HG03342 (cell line): Measurements from ENCODE around the gene SOX6.
"Not testable (repeated sequence)": the region's sequence is repeated elsewhere in the genome, so short reads cannot be mapped to it uniquely, and the experiment has no call there.

ENCODE experiments used
- ATAC-seq: cut with Tn5 transposase; IDR thresholded peaks from one replicate; pipeline ENCODE4 v1.9.1; 2021; ENCODE audit warnings: mild to moderate bottlenecking, moderate library complexity; ENCODE audit not compliant: unreplicated experiment

The SOX6 gene

GRCh38 chr11:16059332-16059731, 297.0 kb downstream of the SOX6 start:
- no peak for ATAC-seq

DNA sequence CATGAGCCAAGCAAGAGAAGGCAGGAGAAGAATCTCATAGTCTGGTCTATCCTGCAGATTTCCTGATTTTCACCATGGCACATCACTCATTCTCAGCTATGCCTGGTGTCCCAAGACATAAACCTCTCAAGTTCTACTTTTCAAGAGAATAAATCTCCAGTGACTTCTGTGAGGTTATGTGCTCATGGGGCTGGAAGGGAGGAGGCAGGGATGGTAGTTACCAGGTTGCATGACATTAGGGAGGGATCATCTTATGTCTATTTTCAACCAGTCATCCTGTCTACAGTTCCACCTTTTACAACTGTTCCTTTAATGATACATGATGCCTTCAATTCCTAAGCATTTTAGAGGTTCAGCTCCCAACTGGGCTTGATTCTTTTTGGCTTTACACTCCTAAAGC, 297.7 kb downstream of the SOX6 start:
- no peak for ATAC-seq

DNA sequence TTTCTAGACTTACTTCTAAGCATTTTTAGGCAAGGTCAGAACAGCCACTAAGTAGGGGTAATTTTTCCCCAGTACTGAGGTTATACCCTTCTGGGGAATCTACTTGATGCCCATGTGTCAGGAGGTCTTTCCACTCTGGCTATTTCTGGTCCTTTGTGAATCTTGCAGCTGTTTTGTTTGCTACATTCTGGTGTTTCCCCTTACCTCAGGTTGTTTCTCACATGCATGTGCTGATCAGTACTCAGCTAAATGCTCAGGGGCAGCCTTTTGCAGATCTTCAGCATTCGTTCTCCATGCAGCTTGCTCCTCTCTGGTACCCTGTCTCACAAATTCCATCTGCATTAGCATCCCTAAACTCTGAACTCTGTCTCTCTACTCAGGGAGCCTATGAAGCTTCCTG, 303.6 kb downstream of the SOX6 start:
- ATAC-seq: no peak

DNA sequence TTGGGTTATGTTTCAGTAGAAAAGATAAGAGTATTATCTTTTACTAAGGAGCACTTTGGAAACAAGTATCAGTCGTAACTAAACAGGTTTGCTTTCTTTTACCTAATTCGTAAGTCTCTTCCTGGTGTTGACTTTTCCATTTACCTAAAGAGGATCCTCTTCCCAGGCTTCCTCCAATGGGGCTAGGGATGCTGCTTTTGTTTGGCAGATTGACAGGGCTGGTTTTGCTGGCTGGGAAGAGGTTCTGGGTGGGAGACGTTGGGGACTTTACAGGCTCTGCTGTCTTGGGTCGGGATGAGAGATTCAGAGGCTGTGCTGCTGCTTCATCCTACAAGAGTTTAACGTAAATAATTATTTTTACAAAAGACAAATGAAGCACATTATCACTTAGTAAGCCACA, 306.7 kb downstream of the SOX6 start:
- no peak for ATAC-seq

DNA sequence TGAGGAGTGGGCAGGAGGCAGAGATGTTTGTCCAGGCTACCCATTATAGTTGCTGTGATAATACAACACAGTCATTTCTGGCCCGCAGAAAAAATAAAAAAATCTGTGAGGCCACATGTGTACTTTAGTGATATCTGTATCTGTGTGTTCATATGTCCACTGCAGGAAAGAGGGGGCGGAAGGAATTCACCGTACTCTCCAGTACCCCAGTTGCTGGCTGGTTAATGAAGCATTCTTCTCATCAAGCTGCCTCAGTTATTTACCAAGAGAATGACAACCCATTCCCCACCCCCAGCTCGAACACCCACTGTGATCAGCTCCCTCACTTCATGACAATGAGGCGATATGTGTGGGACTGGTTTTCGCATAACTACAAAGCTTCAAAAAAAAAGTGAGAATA, 309.3 kb downstream of the SOX6 start:
- ATAC-seq: no peak

DNA sequence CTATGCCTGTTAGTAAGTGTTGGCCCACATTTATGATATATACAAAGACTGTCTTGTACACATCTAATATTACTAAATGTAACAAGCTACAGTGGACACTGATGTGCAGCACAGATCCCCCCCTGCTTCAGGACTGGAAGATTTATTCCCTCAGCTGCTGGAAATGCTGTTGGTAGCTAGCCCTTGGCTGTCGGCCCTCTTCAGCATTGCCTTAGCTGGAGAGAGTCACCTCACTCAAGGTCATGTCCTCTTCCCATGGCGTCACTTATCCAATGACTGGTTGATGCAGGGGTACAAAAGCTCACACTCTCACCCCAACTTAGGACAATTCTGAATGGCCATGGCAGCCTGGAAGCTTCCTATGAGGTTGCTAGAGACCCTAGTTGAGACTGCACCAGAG, 312.7 kb downstream of the SOX6 start:
- ATAC-seq: no peak

- no peak for ATAC-seq
Measured at GRCh38 chr11:16041207-16041606, 315.1 kb downstream of the SOX6 start.

DNA sequence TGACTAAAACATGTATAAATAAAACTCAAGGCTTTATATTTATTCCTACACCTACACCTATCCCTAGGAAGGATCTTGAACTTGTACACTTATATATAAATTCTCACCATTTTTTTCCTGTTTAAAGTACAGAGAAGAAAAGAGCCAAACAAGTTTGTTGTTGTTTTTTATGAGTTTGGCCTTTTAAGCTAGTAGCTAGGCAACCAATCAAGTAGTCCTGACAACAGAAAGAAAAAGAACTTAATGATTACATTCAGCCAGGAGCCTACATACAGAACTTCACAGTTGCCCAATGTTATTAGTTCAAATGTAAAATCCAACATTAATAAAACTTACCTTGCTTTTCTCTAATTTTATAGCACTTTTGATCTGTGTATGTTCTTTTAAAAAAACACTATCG, 316.2 kb downstream of the SOX6 start:
- ATAC-seq: no peak

DNA sequence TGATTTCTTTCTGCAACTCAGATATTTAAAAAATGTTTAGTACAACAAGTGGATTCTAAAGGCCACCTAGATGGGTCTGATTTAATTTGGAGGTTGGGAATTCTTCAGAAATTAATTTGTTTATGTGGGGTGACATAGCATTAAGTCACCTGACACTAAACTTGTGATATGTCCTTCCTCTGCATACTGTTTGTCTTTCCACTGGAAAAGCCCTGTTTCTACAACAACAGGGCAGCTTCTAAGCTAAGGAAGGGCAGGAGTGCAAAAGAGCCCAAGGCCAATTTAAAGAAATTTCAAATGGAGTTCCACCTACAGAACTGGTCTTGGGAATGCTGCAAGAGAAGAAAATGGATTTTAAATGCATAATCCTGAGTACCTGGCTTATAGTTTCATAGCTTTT, 319.2 kb downstream of the SOX6 start:
- no peak for ATAC-seq

GRCh38 chr11:16036218-16036617, 320.1 kb downstream of the SOX6 start:
- no peak for ATAC-seq

DNA sequence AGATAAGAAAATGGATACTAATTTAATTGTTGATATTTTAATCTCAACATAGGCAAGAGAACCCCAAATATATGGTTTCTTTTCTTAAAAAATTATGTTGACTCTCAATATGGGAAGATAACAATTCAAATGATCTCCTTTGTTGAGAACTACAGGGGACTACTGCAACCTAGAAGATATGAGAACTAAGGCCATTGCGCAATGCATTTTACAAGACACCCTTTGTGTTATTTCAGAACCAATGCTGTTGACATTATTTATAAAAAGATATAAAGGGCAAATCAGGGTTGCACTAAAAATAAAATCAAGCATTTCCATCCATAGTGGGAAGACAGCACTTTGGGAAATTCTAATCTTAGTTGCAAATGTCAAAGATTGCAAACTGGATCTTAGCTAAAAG, 322.3 kb downstream of the SOX6 start:
- no peak for ATAC-seq

- no peak for ATAC-seq
Measured at GRCh38 chr11:16032974-16033373, 323.4 kb downstream of the SOX6 start.

- ATAC-seq: no peak
Measured at GRCh38 chr11:16031210-16031609, 325.1 kb downstream of the SOX6 start.

DNA sequence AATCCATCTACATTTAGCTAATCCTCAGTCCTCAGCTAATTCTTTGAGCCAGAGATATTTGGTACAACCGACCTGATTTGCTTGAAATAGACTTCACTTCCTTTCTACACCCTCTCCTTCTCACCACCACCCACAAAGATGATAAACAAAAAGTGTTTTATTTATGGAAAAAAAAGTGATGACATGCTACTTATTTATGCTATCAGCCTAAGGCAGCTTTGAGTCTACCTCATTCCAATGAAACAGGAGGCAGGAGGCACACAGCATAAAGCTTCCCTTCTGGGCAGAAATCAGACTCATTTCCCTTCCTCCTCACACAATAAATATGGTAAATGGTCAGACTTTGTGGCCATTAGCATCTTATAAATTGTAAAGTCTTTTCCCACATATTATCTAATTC, 325.7 kb downstream of the SOX6 start:
- ATAC-seq: no peak

DNA sequence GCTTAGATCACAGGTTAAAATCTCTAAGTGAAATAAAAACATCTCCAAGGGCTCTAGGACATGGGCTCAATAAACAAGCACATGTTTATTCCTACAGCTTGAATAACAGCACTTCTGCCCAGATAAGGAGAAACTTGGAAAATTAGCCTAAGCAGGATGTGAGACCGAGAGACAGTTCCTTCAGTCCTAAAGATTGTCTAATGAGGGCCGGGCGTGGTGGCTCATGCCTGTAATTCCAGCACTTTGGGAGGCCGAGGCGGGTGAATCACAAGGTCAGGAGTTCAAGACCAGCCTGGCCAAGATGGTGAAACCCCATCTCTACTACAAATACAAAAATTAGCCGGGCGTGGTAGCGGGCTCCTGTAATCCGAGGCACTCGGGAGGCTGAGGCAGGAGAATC, 327.2 kb downstream of the SOX6 start:
- ATAC-seq: not testable (repeated sequence)

- ATAC-seq: no peak
Measured at GRCh38 chr11:16028419-16028818, 327.9 kb downstream of the SOX6 start.

- ATAC-seq: no peak
Measured at GRCh38 chr11:16027621-16028020, 328.7 kb downstream of the SOX6 start.

DNA sequence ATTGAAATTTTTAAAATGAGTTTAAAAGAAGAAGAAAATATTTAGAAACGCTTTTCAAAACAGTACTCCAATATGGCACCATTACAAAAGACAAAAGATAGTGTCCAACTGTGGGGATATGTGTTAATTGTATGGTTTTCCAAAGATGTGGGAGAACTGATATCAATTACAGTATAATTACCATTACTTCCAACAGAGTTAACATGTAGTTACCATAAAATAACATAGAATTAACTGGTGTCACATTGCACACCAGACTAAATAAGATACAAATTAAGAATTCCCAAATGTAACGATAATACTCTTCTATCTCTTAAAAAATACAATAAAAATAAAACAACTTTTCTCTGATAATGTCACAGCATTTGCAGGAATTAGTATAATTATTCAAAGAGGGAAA, 329.5 kb downstream of the SOX6 start:
- no peak for ATAC-seq

DNA sequence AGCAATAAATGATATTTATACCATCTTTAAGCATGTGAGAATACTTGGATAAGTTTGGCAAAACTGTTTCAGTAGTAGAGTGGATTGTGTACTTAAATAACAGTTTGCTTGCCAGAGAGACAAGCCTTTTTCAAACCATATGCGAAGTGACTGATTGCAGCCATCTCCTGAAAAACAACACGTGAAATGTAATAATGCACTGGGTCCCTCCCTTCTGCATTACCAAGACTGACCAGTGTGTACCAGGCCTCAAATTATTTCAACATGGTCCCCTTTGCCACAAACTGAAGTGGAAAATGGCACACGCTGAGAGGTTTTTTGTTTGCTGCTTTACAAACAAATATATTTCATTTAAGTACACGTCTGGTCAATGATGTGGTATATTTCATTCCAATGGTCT, 337.4 kb downstream of the SOX6 start:
- ATAC-seq: no peak

GRCh38 chr11:16016468-16016829, 339.9 kb downstream of the SOX6 start:
- no peak for ATAC-seq

- ATAC-seq: no peak
Measured at GRCh38 chr11:16015741-16016467, 340.4 kb downstream of the SOX6 start.

DNA sequence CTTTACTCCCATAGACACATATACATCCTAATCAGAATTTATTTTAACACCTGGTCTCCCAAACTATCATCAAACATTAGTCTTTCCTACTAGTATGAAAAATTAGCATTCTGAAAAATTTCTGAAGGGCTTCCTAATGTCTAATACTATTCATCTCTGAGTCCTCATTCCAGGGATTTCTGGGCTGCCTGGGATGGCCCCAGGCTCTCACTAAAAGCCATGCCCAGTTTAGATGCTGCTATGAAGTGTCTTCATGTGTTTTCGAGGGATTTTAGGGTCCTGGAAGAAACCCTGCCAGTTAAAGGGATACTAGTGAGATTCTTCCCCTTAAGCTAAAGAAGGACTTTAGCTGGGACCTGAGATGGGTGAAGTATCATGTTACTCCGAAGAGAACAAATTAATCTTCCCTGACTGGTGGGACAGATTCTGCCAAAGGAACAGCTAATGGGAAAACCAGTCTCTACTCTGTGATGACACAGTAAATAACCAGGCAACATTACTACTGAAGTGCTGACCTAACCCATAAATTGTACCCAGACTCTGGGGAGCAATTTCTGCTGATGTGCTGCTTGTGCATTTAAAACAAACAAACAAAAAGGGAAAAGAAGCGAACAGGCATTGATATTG, 342.6 kb downstream of the SOX6 start:
- ATAC-seq: no peak

- no peak for ATAC-seq
Measured at GRCh38 chr11:16013242-16013641, 343.1 kb downstream of the SOX6 start.
